Middle frontal gyrus (tissue), 1 donor: ENCODE measurements around the gene HYAL1.

ENCODE experiments used
- DNase-seq: peaks from one replicate; pipeline ENCODE4 v3.0.0-alpha.2; 2015; ENCODE audit warnings: low spot score; ENCODE audit errors: extremely low spot score

The HYAL1 gene

DNA sequence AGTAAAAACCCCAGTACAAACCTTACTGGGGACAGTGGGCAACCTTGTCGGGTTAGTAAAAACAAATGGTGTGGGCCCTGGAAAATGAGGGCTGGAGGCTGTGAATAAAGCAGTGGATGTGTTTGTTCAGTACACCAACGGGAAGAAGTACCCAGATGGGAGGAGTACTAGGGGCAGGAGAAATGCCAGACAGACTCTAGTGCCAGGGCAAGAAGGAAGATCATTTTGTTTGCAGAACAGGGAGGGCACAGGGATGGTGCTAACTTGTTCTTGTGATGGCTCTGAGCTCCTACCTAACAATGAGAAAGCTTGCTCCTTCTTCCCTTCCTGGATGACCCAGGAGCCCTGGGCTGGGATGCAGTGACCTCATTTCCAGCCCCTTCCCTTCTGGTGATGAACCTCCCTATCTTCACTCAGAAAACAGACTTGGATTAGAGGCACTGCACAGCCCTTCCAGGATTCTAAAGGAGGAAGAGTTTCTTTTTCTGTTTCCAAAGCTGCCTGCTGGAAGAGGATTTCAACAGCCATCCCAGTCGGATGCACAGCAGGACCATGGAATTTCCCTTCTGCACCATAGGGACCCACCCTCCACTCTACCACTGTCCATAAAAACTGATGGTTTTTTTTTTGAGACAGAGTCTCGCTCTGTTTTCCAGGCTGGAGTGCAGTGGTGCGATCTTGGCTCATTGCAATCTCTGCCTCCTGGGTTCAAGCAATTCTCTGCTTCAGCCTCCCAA is 31.1 kb upstream of the HYAL1 start:
- DNase-seq, result no peak

GRCh38 chr3:50333744-50334328 is 30.5 kb upstream of the HYAL1 start:
- DNase-seq, result no peak

- DNase-seq, result no peak
Measured at GRCh38 chr3:50331364-50331907, 28.1 kb upstream of the HYAL1 start.

DNA sequence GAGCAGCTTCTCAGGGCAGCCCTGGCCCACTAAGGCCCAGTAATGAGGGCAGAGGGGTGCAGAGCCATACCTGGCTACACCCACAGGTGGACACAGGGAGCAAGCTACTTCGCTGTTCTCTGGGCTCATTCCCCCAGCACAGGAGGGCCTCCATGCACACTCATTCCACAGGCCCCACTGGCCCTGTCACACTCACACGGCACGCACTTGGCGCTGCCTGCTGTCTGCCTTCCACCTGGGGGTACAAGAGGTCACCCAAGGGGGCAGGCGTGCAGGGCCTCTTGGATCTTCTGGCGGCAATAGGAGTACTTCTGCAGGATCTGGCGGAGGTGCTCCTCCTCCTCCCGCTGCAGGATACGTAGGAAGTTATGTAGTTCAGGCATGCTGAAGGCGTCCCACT is 27.0 kb upstream of the HYAL1 start:
- no peak for DNase-seq

DNA sequence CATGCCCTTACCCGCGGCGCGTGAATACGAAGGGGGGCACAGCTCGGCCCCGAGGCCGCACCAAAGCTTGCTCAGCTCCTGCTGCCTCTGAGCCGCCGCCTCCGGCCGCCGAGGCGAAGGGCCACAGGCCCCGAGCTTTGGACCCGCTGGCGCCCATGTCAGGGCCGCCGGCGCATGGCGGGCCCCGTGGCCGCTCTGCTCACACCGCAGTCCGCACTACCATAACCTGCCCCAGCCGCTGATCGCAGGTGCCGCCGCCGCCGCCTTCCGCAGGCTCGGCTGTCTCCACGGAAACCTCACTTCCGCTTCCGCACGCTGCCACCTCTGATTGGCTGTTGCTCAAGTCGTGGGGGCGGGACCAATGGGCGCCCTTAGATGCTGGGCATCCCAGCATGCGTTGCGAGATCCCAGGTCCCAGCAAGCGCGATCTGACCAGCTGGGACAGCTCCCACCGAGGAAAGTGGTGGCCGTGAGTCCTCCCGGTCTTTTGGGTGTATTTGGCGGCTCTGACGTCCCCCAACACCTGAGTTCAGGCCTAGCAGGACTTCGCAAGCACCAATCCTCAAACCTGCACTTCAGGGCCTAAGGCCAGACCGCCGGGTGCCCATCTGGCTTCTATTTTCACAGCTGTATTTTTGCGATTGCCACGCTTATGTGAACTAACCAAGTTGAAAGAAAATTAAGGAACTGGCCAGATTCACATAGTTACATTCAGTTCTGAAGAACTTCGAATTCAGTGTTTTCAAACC is 24.7 kb upstream of the HYAL1 start, which contains the start of gene TUSC2:
Gene TUSC2 (minus strand): TSS at position 281 of the 749 bp plus-strand sequence. CDS start 124 bp downstream, at position 157.
- peak; percentile 97 for DNase-seq

- no peak for DNase-seq
Measured at GRCh38 chr3:50327129-50327528, 23.8 kb upstream of the HYAL1 start.

DNA sequence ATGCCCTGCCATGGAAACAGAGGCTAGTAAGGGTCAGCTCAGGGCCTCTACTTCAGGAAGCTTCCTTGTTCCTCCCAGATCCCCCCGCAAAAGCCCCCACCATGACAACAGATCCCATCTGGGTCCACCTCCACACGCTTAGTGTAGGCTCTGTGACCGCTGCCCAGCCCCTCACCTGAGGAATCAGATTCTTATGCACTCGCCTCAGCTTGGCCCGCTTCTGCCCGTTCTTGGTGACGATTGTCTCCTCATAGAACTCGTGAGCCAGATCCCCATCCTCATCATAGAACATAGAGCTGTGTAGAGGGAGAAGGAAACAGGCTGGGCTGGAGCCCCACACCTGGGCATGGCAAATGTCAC is 22.8 kb upstream of the HYAL1 start:
- no peak for DNase-seq

DNA sequence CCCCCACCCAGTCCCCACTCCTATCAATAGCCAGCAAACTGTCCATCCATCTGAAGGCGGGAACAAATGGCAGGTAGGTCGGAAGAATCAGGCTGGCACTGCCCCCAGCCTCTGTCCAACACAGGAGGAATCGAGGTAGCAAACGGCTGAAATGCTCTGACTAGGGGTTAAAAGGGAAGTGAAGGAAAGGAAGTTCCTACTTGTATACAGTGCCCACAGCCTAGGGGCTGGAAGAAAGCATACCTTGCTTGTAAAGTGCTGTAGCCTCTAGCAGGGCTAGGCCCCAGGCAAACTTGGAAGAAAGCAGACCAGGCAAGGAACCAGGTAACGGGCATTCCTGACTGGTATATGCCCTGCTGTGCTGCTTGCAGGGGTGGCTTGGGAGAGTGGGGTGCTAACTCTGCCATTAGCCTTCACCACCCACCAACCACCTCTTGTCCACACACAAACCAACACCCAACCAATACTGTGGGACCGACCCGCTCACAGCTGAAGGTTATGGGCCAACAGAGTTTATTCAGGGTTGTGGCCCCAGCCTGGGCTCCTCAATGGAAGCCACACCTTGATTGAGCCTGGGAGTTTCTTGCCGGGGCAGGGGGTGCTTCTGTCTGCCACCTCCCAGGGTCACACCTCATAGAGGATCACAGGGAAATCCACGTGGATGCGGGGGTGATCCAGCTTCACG is 22.3 kb upstream of the HYAL1 start:
- no peak for DNase-seq

GRCh38 chr3:50325113-50325480 is 21.7 kb upstream of the HYAL1 start:
- DNase-seq, result no peak

DNA sequence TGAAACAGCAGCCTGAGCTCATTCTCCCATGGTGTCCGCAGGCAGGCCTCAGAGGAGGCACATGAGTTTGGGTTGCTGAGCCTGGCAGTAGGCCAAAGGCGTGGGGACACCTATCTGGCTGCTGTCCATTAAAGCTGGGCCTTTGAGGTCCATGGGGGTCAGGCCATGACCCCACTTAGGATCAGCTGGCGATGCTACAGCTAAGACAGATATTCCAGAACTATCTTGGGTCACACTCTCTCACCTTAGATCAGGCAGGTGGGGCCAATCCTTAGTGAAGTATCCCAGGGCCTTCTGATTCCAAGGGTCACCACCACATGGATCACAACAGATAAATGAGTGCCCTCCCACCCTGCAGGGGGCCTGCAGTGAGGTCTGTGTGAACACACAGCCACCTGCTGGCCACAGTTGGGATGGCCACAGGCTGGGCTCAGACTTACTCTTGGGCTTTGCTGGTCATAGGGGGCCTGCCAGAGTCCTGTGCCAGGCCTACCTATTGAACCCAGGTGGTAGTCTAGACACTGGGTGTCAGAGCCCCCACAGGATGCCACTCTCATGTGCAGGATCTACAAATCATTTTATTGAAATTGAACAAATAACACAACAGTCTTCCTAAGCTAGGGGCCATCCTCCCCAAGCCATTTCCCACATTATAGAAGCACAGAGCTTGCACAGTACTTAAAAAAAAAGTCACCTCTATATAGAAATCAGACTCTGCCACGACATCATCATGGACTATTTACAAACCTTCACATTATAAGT is 21.2 kb upstream of the HYAL1 start:
- DNase-seq, result no peak

DNA sequence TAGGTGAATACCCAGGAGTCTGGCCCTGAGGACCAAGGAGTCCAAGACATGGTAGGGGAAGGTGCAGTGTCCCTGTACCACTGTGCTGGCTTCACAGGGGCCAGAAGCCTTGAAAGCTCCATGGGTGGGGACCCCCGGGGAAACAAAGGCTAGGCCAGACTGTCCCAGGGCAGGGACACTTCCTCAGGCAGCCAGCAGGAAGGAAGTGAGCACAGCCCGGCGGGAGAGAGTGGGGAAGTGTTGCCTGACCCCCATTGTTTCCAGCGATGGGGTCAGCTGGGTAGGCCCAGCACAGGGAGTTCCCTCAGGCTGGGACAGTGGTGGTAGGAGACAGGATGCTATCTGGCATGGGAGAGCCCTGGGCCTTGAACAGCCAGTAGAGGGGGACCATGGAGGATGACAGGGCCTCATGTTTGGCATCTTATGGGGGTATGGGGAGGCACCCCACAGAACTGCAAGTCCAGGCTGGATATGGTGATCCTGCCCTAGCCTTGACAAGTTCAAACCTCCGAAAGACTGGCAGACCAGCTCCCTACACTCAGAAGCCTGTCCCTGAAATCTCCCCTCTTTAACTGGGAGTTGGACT is 20.3 kb upstream of the HYAL1 start:
- no peak for DNase-seq

GRCh38 chr3:50323092-50323600 is 19.8 kb upstream of the HYAL1 start:
- no peak for DNase-seq

DNA sequence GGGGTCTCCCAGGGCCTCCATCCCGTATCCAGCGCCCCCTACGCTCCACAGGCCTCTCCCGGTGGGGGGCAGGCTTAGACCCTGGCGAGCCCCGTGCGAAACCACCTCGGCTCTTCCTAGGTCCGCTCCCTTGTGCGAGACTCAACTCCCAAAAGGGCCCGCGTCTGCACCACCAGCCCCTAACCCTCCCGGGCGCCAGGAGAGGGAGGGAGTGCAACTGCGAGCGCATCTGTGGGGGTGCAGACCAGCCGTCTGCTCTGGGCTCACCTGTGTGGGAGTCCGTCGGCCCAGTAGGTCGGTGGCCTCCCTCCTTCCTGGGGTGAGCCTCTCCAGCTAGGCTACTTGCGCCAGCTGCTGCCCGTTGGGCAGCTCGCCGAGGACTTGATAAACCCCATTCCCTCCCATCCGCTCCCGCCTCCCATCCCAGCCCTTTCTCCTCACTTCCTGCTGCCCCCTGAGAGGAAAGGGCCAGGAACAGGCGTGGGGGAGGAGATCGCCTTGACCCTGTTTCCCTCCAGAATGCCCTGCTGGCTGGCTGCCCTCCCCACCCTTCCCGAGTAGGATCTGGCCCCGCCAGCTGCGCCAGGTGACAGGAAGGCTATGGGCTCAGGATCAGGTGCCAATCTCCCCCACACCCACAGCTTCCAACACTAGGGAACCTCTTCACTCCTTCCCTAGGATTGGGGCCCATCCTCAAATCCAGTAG is 19.2 kb upstream of the HYAL1 start, which contains the start of gene HYAL2:
Gene HYAL2 (minus strand): TSS at position 360 of the 706 bp plus-strand sequence. CDS start 2,256 bp downstream, outside the sequence.
- DNase-seq, result no peak

GRCh38 chr3:50322115-50322385 is 18.7 kb upstream of the HYAL1 start:
- no peak for DNase-seq

DNA sequence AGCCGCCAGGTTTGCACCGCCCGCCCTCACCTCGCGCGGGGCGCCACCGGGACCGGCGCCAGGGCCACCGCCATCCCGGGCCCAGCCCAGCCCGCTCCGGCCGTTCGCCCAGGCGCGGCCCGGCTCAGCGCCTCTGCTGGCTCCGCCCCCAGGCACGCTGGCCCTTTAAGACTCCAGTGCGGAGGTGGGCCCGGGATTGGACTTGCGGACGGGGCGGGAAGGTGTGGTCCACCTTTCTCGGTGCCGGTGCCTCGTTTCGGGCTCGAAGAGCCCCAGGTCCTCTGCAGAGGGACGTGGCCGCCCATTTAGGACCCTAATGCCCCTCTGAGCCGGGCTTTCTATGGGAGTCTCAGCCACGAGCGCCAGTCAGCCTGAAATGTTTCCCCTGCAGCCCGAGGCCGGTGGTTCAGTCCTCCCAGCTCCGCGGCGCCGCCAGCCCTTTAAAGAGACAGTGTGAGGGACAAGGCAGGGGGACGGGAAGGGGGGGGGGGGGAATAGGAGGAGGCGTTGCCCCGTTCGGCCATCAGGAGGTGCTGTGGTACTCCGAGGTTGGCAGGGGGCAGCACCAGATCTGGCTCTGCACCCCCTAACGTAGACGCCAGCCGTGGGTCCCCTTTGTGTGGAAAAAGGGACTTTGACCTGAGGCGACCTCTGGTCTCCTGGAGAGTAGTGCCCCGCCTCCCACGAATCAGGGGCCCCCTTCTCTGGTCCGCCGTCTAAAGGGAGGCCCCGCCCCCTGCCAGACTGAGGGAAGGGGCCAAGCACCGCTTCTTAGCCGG is 18.2 kb upstream of the HYAL1 start:
- DNase-seq, result peak; percentile 81

- DNase-seq, result peak; percentile 56
Measured at GRCh38 chr3:50320853-50321335, 17.5 kb upstream of the HYAL1 start.

DNA sequence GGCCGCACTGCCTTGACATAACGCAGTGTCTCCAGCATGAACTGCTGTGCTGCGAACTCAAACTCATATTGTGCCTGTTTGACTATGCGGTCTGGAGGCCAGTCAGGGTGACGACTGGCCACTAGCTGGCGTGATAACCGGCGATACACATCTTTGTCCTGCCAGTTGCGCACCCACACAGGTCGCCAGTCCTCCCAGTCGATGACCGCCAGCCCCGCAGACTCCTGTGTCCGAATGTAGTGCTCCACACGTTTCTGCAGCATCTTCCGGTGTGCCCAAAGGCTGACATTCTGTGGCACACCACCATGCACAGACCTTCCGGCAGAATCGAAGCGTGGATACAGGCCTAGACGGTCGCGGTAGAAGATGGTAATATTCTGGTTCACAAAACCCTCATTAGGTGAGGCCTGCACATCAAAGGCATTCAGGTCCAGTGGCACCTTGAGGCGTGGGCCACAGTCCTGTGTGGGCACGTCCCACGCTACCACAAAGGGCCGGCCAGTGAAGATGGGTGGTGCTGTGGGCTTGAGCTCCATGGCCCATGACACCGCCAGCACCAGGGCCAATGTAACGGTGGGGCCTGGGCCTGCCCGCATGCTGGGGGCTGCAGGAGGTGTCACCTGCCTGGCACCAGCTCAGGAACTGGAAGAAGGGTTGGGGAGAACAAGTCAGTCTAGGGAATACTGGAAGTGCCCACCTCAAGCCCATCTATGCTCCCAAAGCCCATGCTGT is 16.7 kb upstream of the HYAL1 start:
- DNase-seq, result no peak
